Esophagus (tissue), 2 donors: Measurements from ENCODE around the gene RING1. TPM values are rescaled to one million over a fixed set of nuclear protein-coding genes. Genes with fewer than 3 reads are reported as not detected.

ENCODE experiments used
- H3K27ac ChIP-seq, 2 donors: one replicate each; pipeline ENCODE4 v1.5.1; 2013; ENCODE audit warnings: low read depth in 2 of 2, mild to moderate bottlenecking in 2 of 2, inconsistent platforms in 1 of 2, low read length in 1 of 2, moderate library complexity in 1 of 2
- H3K27me3 ChIP-seq, 2 donors: one replicate each; pipeline ENCODE4 v1.6.1; 2013; ENCODE audit warnings: low read length in 2 of 2, control low read depth in 1 of 2, mild to moderate bottlenecking in 1 of 2; ENCODE audit not compliant: insufficient read depth in 2 of 2, control insufficient read depth in 1 of 2
- H3K36me3 ChIP-seq, 2 donors: one replicate each; pipeline ENCODE4 v1.6.1; 2013; ENCODE audit warnings: low read length in 1 of 2; ENCODE audit not compliant: control insufficient read depth in 2 of 2, insufficient read depth in 2 of 2
- H3K4me1 ChIP-seq, 2 donors: one replicate each; pipeline ENCODE4 v1.6.1; 2013; ENCODE audit warnings: low read length in 1 of 2; ENCODE audit not compliant: control insufficient read depth in 2 of 2, insufficient read depth in 2 of 2
- H3K4me3 ChIP-seq, 2 donors: one replicate each; pipeline ENCODE4 v1.5.1; 2013; ENCODE audit warnings: low read length in 2 of 2, mild to moderate bottlenecking in 2 of 2, low read depth in 1 of 2, moderate library complexity in 1 of 2
- H3K9me3 ChIP-seq, 2 donors: one replicate each; pipeline ENCODE4 v1.6.1; 2013; ENCODE audit warnings: mild to moderate bottlenecking in 2 of 2, low read depth in 1 of 2, low read length in 1 of 2, moderate library complexity in 1 of 2; ENCODE audit not compliant: control insufficient read depth in 2 of 2, insufficient read depth in 1 of 2
- WGBS, 2 donors: extraction: QIAGEN DNeasy Blood & Tissue Kit; methylation state at CpG; one replicate each; pipeline ENCODE4 v1.1.7; 2013; 5-methylcytosine and 5-hydroxymethylcytosine counted together
- polyA plus RNA-seq, 2 donors: library from polyadenylated mRNA; stranded (reverse); fragments of 200-250 nt; gene quantifications; one replicate each; pipeline ENCODE4 v1.2.3, GENCODE V29; 2013
- donor health status: healthy with polysubstance abuse.
- donor health status: Bipolar disorder and iron deficiency.

Gene RING1
- polyA plus RNA-seq, 2 donors, result 26.7 to 32.4 TPM

- Histone ChIP-seq H3K27me3 (no peaks in the 10 kb centered on the region), H3K4me3 (no peak overlapping the region), H3K36me3 (peaks cover 0 to 4% of the 10 kb centered on the region in 2 donors), H3K4me1 (peaks cover 7 to 12% of the 10 kb centered on the region in 2 donors), H3K27ac (no peak overlapping the region), H3K9me3 (no peaks in the 10 kb centered on the region)
- WGBS, 2 donors, result 84 to 86% methylated on average over 6 of the region's 6 CpGs
These were observed 43.2 kb downstream of the RING1 start for GRCh38 chr6:33251395-33252012.

- Histone ChIP-seq H3K27ac (no peak overlapping the region), H3K36me3 (peaks cover 0 to 4% of the 10 kb centered on the region in 2 donors), H3K9me3 (no peaks in the 10 kb centered on the region), H3K4me3 (no peak overlapping the region), H3K4me1 (peaks cover 7 to 12% of the 10 kb centered on the region in 2 donors), H3K27me3 (no peaks in the 10 kb centered on the region)
These were observed 44.5 kb downstream of the RING1 start for GRCh38 chr6:33252759-33253158.

GRCh38 chr6:33254591-33254990 is 46.3 kb downstream of the RING1 start:
- Histone ChIP-seq H3K36me3 (peaks cover 0 to 7% of the 10 kb centered on the region in 2 donors), H3K27ac (no peak overlapping the region), H3K4me3 (no peak overlapping the region), H3K9me3 (no peaks in the 10 kb centered on the region), H3K27me3 (no peaks in the 10 kb centered on the region), H3K4me1 (peaks cover 5 to 11% of the 10 kb centered on the region in 2 donors)
- WGBS, 2 donors, result 87 to 93% methylated on average over 4 of the region's 4 CpGs

- Histone ChIP-seq H3K4me1 (no peaks in the 10 kb centered on the region), H3K27ac (no peak overlapping the region), H3K36me3 (peaks cover 0 to 10% of the 10 kb centered on the region in 2 donors), H3K4me3 (no peak overlapping the region), H3K27me3 (no peaks in the 10 kb centered on the region), H3K9me3 (no peaks in the 10 kb centered on the region)
- WGBS, 2 donors, result 66 to 78% methylated on average over 5 of the region's 5 CpGs
These were observed 50.7 kb downstream of the RING1 start for GRCh38 chr6:33259032-33259431.

Other genes starting within 250 kb of the RING1 start
- gene BRD2, start 239.9 kb upstream of the RING1 start, polyA plus RNA-seq, result 10 to 100 TPM; 86.9 to 97.6 TPM
- gene HLA-DOA, start 198.9 kb upstream of the RING1 start, polyA plus RNA-seq, result 1 to 10 TPM in 1 of 2 donors, under 1 TPM in 1; 0.49 to 1.5 TPM
- 10 to 100 TPM in 1 of 2 donors, 1 to 10 TPM in 1; 7.8 to 27.2 TPM for gene HLA-DPA1, start 134.9 kb upstream of the RING1 start, polyA plus RNA-seq
- 10 to 100 TPM in 1 of 2 donors, 1 to 10 TPM in 1; 8.7 to 39.1 TPM for gene HLA-DPB1, start 132.5 kb upstream of the RING1 start, polyA plus RNA-seq
- gene COL11A2, start 16.0 kb upstream of the RING1 start, polyA plus RNA-seq, result 1 to 10 TPM in 1 of 2 donors, under 1 TPM in 1; 0.38 to 1.3 TPM
- 10 to 100 TPM; 24.4 to 30.0 TPM for gene RXRB, start 7.8 kb upstream of the RING1 start, polyA plus RNA-seq
- 10 to 100 TPM; 22.8 to 57.3 TPM for gene SLC39A7, start 7.6 kb upstream of the RING1 start, polyA plus RNA-seq
- gene HSD17B8, start 3.8 kb upstream of the RING1 start, polyA plus RNA-seq, result 10 to 100 TPM; 16.7 to 33.7 TPM
- 10 to 100 TPM; 44.9 to 48.9 TPM for gene VPS52, start 63.4 kb downstream of the RING1 start, polyA plus RNA-seq
- 1,000 to 10,000 TPM; 7,154 to 7,464 TPM for gene RPS18, start 63.6 kb downstream of the RING1 start, polyA plus RNA-seq
- 10 to 100 TPM; 21.1 to 27.2 TPM for gene B3GALT4, start 68.6 kb downstream of the RING1 start, polyA plus RNA-seq
- 10 to 100 TPM; 38.6 to 44.5 TPM for gene WDR46, start 80.7 kb downstream of the RING1 start, polyA plus RNA-seq
- gene PFDN6, start 81.1 kb downstream of the RING1 start, polyA plus RNA-seq, result 100 to 1,000 TPM; 127 to 293 TPM
- gene RGL2, start 90.4 kb downstream of the RING1 start, polyA plus RNA-seq, result 100 to 1,000 TPM in 1 of 2 donors, 10 to 100 TPM in 1; 58.7 to 134 TPM
- gene TAPBP, start 105.6 kb downstream of the RING1 start, polyA plus RNA-seq, result 10 to 100 TPM; 20.1 to 39.8 TPM
- gene ZBTB22, start 109.2 kb downstream of the RING1 start, polyA plus RNA-seq, result 10 to 100 TPM; 10.2 to 11.6 TPM
- 10 to 100 TPM; 27.8 to 28.7 TPM for gene DAXX, start 114.5 kb downstream of the RING1 start, polyA plus RNA-seq
- 10 to 100 TPM; 12.5 to 15.0 TPM for gene KIFC1, start 183.3 kb downstream of the RING1 start, polyA plus RNA-seq
- 10 to 100 TPM; 27.3 to 46.0 TPM for gene PHF1, start 202.5 kb downstream of the RING1 start, polyA plus RNA-seq
- 100 to 1,000 TPM in 1 of 2 donors, 10 to 100 TPM in 1; 80.2 to 119 TPM for gene CUTA, start 209.6 kb downstream of the RING1 start, polyA plus RNA-seq
- 10 to 100 TPM in 1 of 2 donors, 1 to 10 TPM in 1; 4.1 to 18.2 TPM for gene SYNGAP1, start 211.6 kb downstream of the RING1 start, polyA plus RNA-seq
- gene ZBTB9, start 246.1 kb downstream of the RING1 start, polyA plus RNA-seq, result 1 to 10 TPM; 3.6 to 3.9 TPM